A673 (cell line): ENCODE results near the gene NMT1. TPM values are rescaled to one million over a fixed set of nuclear protein-coding genes. Genes with fewer than 3 reads are reported as not detected.

Experiments
- BruUV-seq: library from RNA; stranded (reverse); fragments of 400-500 nt; replicated peaks from 2 replicates; lab custom pipeline; 2021; lab: Mats Ljungman, UMichigan
- CTCF ChIA-PET: fragments of 300-600 bp; sonication (Branson Sonifier 250); formaldehyde crosslinking; loops from one replicate; lab custom pipeline; 2022; ENCODE audit warnings: antibody characterized with exemption; lab: Charles Lee
- POLR2A ChIA-PET: fragments of 300-600 bp; sonication (Branson Sonifier 250); formaldehyde crosslinking; loops from one replicate; lab custom pipeline; 2022; ENCODE audit warnings: antibody characterized with exemption; ENCODE audit not compliant: low non-redundant PET; lab: Charles Lee
- DNase-seq: peaks from one replicate; pipeline ENCODE4 v3.0.0-alpha.2; 2015; ENCODE audit warnings: low spot score
- H3K27ac ChIP-seq: fragments of 200-600 bp; sonication (generic); 2 replicates; pipeline ENCODE4 v1.5.1; 2016; ENCODE audit warnings: mixed run types, low read depth, mild to moderate bottlenecking, mixed read lengths, antibody characterized with exemption, low read length; ENCODE audit not compliant: poor library complexity, severe bottlenecking
- H3K27me3 ChIP-seq: fragments of 200-600 bp; sonication (generic); replicated peaks from 2 replicates; pipeline ENCODE4 v1.6.1; 2017; ENCODE audit warnings: mixed run types, low read depth, mild to moderate bottlenecking, mixed read lengths, antibody characterized with exemption, low read length; ENCODE audit not compliant: insufficient read depth, poor library complexity
- H3K36me3 ChIP-seq: fragments of 200-600 bp; sonication (generic); 2 replicates; pipeline ENCODE4 v1.6.1; 2016; ENCODE audit warnings: mixed run types, mild to moderate bottlenecking, mixed read lengths, antibody characterized with exemption, low read length; ENCODE audit not compliant: insufficient read depth, poor library complexity, severe bottlenecking
- H3K4me1 ChIP-seq: fragments of 200-600 bp; sonication (generic); 2 replicates; pipeline ENCODE4 v1.6.1; 2017; ENCODE audit warnings: mixed run types, mild to moderate bottlenecking, mixed read lengths, antibody characterized with exemption, low read length; ENCODE audit not compliant: insufficient read depth, poor library complexity, severe bottlenecking
- H3K4me3 ChIP-seq: fragments of 200-600 bp; sonication (generic); 2 replicates; pipeline ENCODE4 v1.5.1; 2016; ENCODE audit warnings: low read depth, mixed run types, mild to moderate bottlenecking, mixed read lengths, low read length; ENCODE audit not compliant: poor library complexity, severe bottlenecking
- H3K9me3 ChIP-seq: fragments of 200-600 bp; sonication (generic); 2 replicates; pipeline ENCODE4 v1.6.1; 2016; ENCODE audit warnings: mixed run types, low read depth, mild to moderate bottlenecking, mixed read lengths, antibody characterized with exemption, low read length; ENCODE audit not compliant: poor library complexity, severe bottlenecking
- EZH2 ChIP-seq: fragments of 200-600 bp; sonication (generic); IDR thresholded peaks from 2 replicates; pipeline ENCODE4 v1.6.1; 2017; ENCODE audit warnings: borderline replicate concordance, low read depth, mild to moderate bottlenecking, mixed read lengths, antibody characterized with exemption, low read length; ENCODE audit not compliant: poor library complexity, severe bottlenecking
- intact Hi-C: fragments of 100-400 bp; cut with micrococcal nuclease; formaldehyde crosslinking; loops from one replicate; pipeline ENCODE4 v1.10.0; 2022; ENCODE audit not compliant: unreplicated experiment
- total RNA-seq: library from RNA; stranded (reverse); gene quantifications from 2 replicates; pipeline ENCODE4 v1.2.3, GENCODE V29; 2021
- TF ChIP-seq, protein P1 (sequence below): fragments of 300-800, 200-600 bp; sonication (generic); conservative IDR thresholded peaks from 2 replicates; pipeline ENCODE4 v1.5.1; 2017; ENCODE audit warnings: low read depth, mild to moderate bottlenecking, antibody characterized with exemption, low read length, moderate library complexity, mixed read lengths

Gene NMT1
- total RNA-seq, 1 experiment from 2014 or later: 108 TPM

DNA sequence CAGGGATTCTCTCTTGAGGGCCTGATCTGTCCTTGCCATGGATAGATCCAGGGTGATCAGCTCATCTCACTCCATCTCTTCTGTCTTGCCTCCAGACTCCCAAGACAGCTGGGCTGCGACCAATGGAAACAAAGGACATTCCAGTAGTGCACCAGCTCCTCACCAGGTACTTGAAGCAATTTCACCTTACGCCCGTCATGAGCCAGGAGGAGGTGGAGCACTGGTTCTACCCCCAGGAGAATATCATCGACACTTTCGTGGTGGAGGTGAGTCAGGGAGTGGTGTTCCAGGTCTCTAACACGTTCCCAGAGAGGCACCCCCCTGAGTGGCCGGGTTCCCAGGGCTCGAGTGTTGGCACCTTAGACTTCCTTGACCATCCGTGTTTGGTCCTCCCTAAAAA, 41.7 kb downstream of the NMT1 start:
- intact Hi-C loops: no loop called here
- CTCF ChIA-PET: no interaction called here

DNA sequence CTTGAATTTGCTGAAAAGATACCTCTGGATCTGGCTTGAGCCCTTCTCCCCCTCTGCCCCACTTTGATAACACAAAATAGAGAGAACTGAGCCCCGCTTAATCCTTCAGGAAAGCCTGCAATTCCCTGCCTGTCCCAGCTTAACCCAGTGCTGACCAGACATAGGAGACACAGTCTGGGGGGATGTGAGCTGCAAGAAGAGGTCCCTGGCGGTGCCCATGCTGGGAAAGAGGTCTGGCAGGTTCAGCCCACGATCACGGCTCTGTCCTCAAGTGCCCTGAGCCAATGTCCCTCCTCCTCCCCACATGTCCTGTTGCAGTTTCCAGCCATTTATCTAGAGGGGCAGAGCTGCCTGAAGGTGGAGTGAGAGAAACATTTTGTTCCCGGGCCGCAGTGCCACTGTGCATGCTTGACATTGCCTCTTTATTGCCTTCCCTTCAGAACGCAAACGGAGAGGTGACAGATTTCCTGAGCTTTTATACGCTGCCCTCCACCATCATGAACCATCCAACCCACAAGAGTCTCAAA, 42.2 kb downstream of the NMT1 start:
- CTCF ChIA-PET: no interaction called here
- Histone ChIP-seq H3K36me3 (peaks cover 42% of the 10 kb centered on the region), H3K27ac (no peak overlapping the region), H3K9me3 (no peaks in the 10 kb centered on the region), H3K27me3 (no peaks in the 10 kb centered on the region), H3K4me1 (no peaks in the 10 kb centered on the region), H3K4me3 (no peak overlapping the region)
- no peak for TF ChIP-seq EZH2
- BruUV-seq: no TSS peak
- DNase-seq: no peak
- POLR2A ChIA-PET: no interaction called here
- intact Hi-C loops: no loop called here

More for the DNA sequence above, 41.7 kb downstream of the NMT1 start:
- Histone ChIP-seq H3K27me3 (no peaks in the 10 kb centered on the region), H3K4me1 (no peaks in the 10 kb centered on the region), H3K36me3 (peaks cover 43% of the 10 kb centered on the region), H3K4me3 (no peak overlapping the region), H3K27ac (no peak overlapping the region), H3K9me3 (no peaks in the 10 kb centered on the region)
- no TSS peak for BruUV-seq
- POLR2A ChIA-PET: no interaction called here
- no peak for TF ChIP-seq EZH2
- TF ChIP-seq, protein P1, sequence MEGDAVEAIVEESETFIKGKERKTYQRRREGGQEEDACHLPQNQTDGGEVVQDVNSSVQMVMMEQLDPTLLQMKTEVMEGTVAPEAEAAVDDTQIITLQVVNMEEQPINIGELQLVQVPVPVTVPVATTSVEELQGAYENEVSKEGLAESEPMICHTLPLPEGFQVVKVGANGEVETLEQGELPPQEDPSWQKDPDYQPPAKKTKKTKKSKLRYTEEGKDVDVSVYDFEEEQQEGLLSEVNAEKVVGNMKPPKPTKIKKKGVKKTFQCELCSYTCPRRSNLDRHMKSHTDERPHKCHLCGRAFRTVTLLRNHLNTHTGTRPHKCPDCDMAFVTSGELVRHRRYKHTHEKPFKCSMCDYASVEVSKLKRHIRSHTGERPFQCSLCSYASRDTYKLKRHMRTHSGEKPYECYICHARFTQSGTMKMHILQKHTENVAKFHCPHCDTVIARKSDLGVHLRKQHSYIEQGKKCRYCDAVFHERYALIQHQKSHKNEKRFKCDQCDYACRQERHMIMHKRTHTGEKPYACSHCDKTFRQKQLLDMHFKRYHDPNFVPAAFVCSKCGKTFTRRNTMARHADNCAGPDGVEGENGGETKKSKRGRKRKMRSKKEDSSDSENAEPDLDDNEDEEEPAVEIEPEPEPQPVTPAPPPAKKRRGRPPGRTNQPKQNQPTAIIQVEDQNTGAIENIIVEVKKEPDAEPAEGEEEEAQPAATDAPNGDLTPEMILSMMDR: no peak
- DNase-seq: no peak

DNA sequence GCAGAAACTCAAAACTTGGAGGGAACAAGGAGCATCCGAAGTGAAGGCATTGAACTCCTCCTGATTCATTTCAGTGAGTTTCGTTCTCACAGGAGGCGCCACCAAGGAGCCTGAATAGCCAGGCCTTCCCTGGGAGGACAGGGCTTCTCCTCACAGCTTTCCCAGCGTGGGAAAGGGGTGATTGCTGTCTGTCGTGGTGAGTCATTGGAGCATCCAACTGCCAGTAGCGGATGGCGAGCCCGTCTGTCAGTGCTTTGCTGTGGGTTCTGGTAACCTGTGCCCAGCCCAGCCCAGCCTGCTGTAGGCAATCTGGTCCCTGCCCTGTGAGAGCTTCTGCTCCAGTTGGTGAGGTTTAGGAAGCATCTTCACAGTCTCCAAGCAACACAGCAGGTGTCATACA, 42.9 kb downstream of the NMT1 start:
- H3K36me3 ChIP-seq: peaks cover 37% of the 10 kb centered on the region
- CTCF ChIA-PET: no interaction called here
- BruUV-seq: no TSS peak

DNA sequence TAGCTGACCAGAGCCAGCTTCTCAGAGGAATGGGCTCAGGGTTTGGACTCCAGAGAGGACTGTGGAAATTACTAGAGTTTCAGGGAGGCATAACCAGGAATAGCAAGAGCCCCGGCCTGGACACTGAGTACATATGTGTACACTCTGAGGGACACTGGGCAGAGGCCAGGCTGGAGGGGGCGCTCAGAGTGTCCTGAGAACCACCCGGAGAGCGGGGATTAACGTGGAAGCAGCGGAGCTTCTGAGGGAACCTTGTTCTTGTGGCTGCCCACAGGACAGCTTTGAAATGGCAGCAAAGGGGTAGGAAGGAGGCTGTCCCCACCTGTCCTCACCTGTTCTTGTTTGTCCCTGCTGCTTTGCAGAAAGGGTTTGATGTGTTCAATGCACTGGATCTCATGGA, 43.4 kb downstream of the NMT1 start:
- no peak overlapping the region for H3K4me3 ChIP-seq
- TF ChIP-seq EZH2: no peak
- TF ChIP-seq, protein P1: no peak
- intact Hi-C loops: no loop called here
- ChIA-PET POLR2A (no interaction called here), CTCF (no interaction called here)
- H3K4me1 ChIP-seq: no peaks in the 10 kb centered on the region
- H3K9me3 ChIP-seq: no peaks in the 10 kb centered on the region
- H3K36me3 ChIP-seq: peaks cover 32% of the 10 kb centered on the region
- no peaks in the 10 kb centered on the region for H3K27me3 ChIP-seq
- no TSS peak for BruUV-seq
- no peak for DNase-seq
- no peak overlapping the region for H3K27ac ChIP-seq

More for the DNA sequence above, 42.9 kb downstream of the NMT1 start:
- TF ChIP-seq, protein P1: no peak
- TF ChIP-seq EZH2: no peak
- Histone ChIP-seq H3K4me3 (no peak overlapping the region), H3K9me3 (no peaks in the 10 kb centered on the region), H3K27ac (no peak overlapping the region), H3K4me1 (no peaks in the 10 kb centered on the region), H3K27me3 (no peaks in the 10 kb centered on the region)
- intact Hi-C loops: no loop called here
- no peak for DNase-seq
- POLR2A ChIA-PET: no interaction called here
